HEK293 (cell line): ENCODE data around the gene FDX2.

ENCODE experiments used
- FEZF1 ChIP-seq: fragments of 450-650 bp; formaldehyde crosslinking; IDR thresholded peaks from 2 replicates; pipeline ENCODE4 v1.5.1; 2016; ENCODE audit warnings: missing biosample characterization, missing genetic modification characterization
- GFI1B ChIP-seq: fragments of 450-650 bp; formaldehyde crosslinking; IDR thresholded peaks from 2 replicates; pipeline ENCODE4 v1.5.1; 2016; ENCODE audit warnings: missing biosample characterization, missing genetic modification characterization
- HIC1 ChIP-seq: fragments of 450-650 bp; formaldehyde crosslinking; IDR thresholded peaks from 2 replicates; pipeline ENCODE4 v1.5.1; 2016; ENCODE audit warnings: missing biosample characterization, missing genetic modification characterization
- OVOL3 ChIP-seq: fragments of 450-650 bp; formaldehyde crosslinking; IDR thresholded peaks from 2 replicates; pipeline ENCODE4 v1.5.1; 2016; ENCODE audit warnings: missing biosample characterization, missing genetic modification characterization
- PRDM1 ChIP-seq: fragments of 450-650 bp; formaldehyde crosslinking; IDR thresholded peaks from 2 replicates; pipeline ENCODE4; 2016; ENCODE audit warnings: missing biosample characterization, missing genetic modification characterization
- REPIN1 ChIP-seq: fragments of 450-650 bp; formaldehyde crosslinking; IDR thresholded peaks from 2 replicates; pipeline ENCODE4 v1.5.1; 2017; ENCODE audit warnings: missing biosample characterization, missing genetic modification characterization, low read depth
- REST ChIP-seq: fragments of 450-650 bp; formaldehyde crosslinking; IDR thresholded peaks from 2 replicates; pipeline ENCODE4 v1.5.1; 2016; ENCODE audit warnings: missing biosample characterization, missing genetic modification characterization
- SALL2 ChIP-seq: fragments of 450-650 bp; formaldehyde crosslinking; IDR thresholded peaks from 2 replicates; pipeline ENCODE4 v1.5.0; 2017; ENCODE audit warnings: missing biosample characterization, mild to moderate bottlenecking, missing genetic modification characterization, borderline replicate concordance
- SP3 ChIP-seq: fragments of 450-650 bp; formaldehyde crosslinking; IDR thresholded peaks from 2 replicates; pipeline ENCODE4 v1.5.1; 2016; ENCODE audit warnings: missing biosample characterization, missing genetic modification characterization
- SP7 ChIP-seq: fragments of 450-650 bp; formaldehyde crosslinking; IDR thresholded peaks from 2 replicates; pipeline ENCODE4 v1.5.1; 2016; ENCODE audit warnings: missing biosample characterization, missing genetic modification characterization
- WT1 ChIP-seq: fragments of 450-650 bp; formaldehyde crosslinking; IDR thresholded peaks from 2 replicates; pipeline ENCODE4 v1.5.1; 2016; ENCODE audit warnings: missing biosample characterization, missing genetic modification characterization
- ZFHX2 ChIP-seq: fragments of 450-650 bp; formaldehyde crosslinking; conservative IDR thresholded peaks from 2 replicates; pipeline ENCODE4 v1.5.1; 2016; ENCODE audit warnings: missing biosample characterization, missing genetic modification characterization
- ZNF175 ChIP-seq: fragments of 450-650 bp; formaldehyde crosslinking; IDR thresholded peaks from 2 replicates; pipeline ENCODE4 v1.5.1; 2016; ENCODE audit warnings: missing biosample characterization, missing genetic modification characterization
- ZNF18 ChIP-seq: fragments of 450-650 bp; formaldehyde crosslinking; IDR thresholded peaks from 2 replicates; pipeline ENCODE4 v1.5.1; 2016; ENCODE audit warnings: missing biosample characterization, missing genetic modification characterization
- ZNF184 ChIP-seq: fragments of 450-650 bp; IDR thresholded peaks from 2 replicates; pipeline ENCODE4 v1.5.1; 2018; ENCODE audit warnings: missing biosample characterization, mild to moderate bottlenecking, missing genetic modification characterization
- ZNF19 ChIP-seq: fragments of 450-650 bp; formaldehyde crosslinking; IDR thresholded peaks from 2 replicates; pipeline ENCODE4; 2016; ENCODE audit warnings: missing biosample characterization, missing genetic modification characterization, low read depth
- ZNF214 ChIP-seq: fragments of 450-650 bp; formaldehyde crosslinking; IDR thresholded peaks from 2 replicates; pipeline ENCODE4 v1.5.1; 2017; ENCODE audit warnings: missing biosample characterization, mild to moderate bottlenecking, missing genetic modification characterization, borderline replicate concordance
- ZNF23 ChIP-seq: fragments of 450-650 bp; formaldehyde crosslinking; IDR thresholded peaks from 2 replicates; pipeline ENCODE4 v1.5.1; 2016; ENCODE audit warnings: missing biosample characterization, missing genetic modification characterization, borderline replicate concordance
- ZNF354C ChIP-seq: fragments of 450-650 bp; formaldehyde crosslinking; IDR thresholded peaks from 2 replicates; pipeline ENCODE4 v1.5.1; 2016; ENCODE audit warnings: missing biosample characterization, missing genetic modification characterization, low read depth, borderline replicate concordance
- ZNF37A ChIP-seq: fragments of 450-650 bp; IDR thresholded peaks from 2 replicates; pipeline ENCODE4 v1.5.1; 2018; ENCODE audit warnings: missing biosample characterization, missing genetic modification characterization
- ZNF48 ChIP-seq: fragments of 450-650 bp; formaldehyde crosslinking; IDR thresholded peaks from 2 replicates; pipeline ENCODE4 v1.5.1; 2016; ENCODE audit warnings: missing biosample characterization, missing genetic modification characterization
- ZNF488 ChIP-seq: fragments of 450-650 bp; formaldehyde crosslinking; IDR thresholded peaks from 2 replicates; pipeline ENCODE4 v1.5.1; 2016; ENCODE audit warnings: missing biosample characterization, missing genetic modification characterization
- ZNF510 ChIP-seq: fragments of 450-650 bp; formaldehyde crosslinking; IDR thresholded peaks from 2 replicates; pipeline ENCODE4 v1.5.1; 2018; ENCODE audit warnings: mild to moderate bottlenecking, missing genetic modification characterization, missing biosample characterization; ENCODE audit not compliant: insufficient replicate concordance
- ZNF544 ChIP-seq: fragments of 450-650 bp; formaldehyde crosslinking; IDR thresholded peaks from 2 replicates; pipeline ENCODE4 v1.5.0; 2017; ENCODE audit warnings: missing biosample characterization, missing genetic modification characterization
- ZNF548 ChIP-seq: fragments of 450-650 bp; formaldehyde crosslinking; IDR thresholded peaks from 2 replicates; pipeline ENCODE4 v1.5.1; 2016; ENCODE audit warnings: missing biosample characterization, missing genetic modification characterization
- ZNF571 ChIP-seq: fragments of 450-650 bp; formaldehyde crosslinking; IDR thresholded peaks from 2 replicates; pipeline ENCODE4 v1.5.0; 2017; ENCODE audit warnings: missing biosample characterization, missing genetic modification characterization
- ZNF600 ChIP-seq: fragments of 450-650 bp; formaldehyde crosslinking; IDR thresholded peaks from 2 replicates; pipeline ENCODE4 v1.5.1; 2016; ENCODE audit warnings: missing biosample characterization, missing genetic modification characterization
- ZNF621 ChIP-seq: fragments of 450-650 bp; formaldehyde crosslinking; IDR thresholded peaks from 2 replicates; pipeline ENCODE4 v1.5.1; 2017; ENCODE audit warnings: missing biosample characterization, missing genetic modification characterization
- ZNF707 ChIP-seq: fragments of 450-650 bp; formaldehyde crosslinking; IDR thresholded peaks from 2 replicates; pipeline ENCODE4 v1.5.1; 2016; ENCODE audit warnings: missing biosample characterization, missing genetic modification characterization
- ZNF747 ChIP-seq: fragments of 450-650 bp; formaldehyde crosslinking; IDR thresholded peaks from 2 replicates; pipeline ENCODE4 v1.5.1; 2016; ENCODE audit warnings: missing biosample characterization, missing genetic modification characterization
- ZSCAN30 ChIP-seq: fragments of 450-650 bp; IDR thresholded peaks from 2 replicates; pipeline ENCODE4 v1.5.1; 2018; ENCODE audit warnings: missing biosample characterization, mild to moderate bottlenecking, missing genetic modification characterization, moderate library complexity

FDX2 gene

GRCh38 chr19:10332965-10333757 lies 17.3 kb upstream of the FDX2 start, which contains the start of gene RAVER1 (continued):
- TF ChIP-seq FEZF1, result peak; percentile 83
- TF ChIP-seq ZNF548, result no peak
- peak; percentile 68; the same call in 1 of the 2 replicates for TF ChIP-seq WT1 (tag by site-specific recombination)
- TF ChIP-seq REST (tag by site-specific recombination), result peak; percentile 85; the same call in 1 of the 2 replicates
- no peak for TF ChIP-seq ZNF510 (tag by site-specific recombination)
- peak; percentile 90 for TF ChIP-seq SP7
- TF ChIP-seq ZNF571 (tag by site-specific recombination), result no peak
- TF ChIP-seq SALL2 (tag by site-specific recombination), result no peak
- TF ChIP-seq ZNF707 (tag by site-specific recombination), result no peak
- TF ChIP-seq ZNF544 (tag by site-specific recombination), result no peak
- TF ChIP-seq ZNF37A (tag by site-specific recombination), result no peak
- TF ChIP-seq ZFHX2 (tag by site-specific recombination), result peak; percentile 97
- TF ChIP-seq ZNF488 (tag by site-specific recombination), result 0 out of 2 replicates have a peak, but pooled peaks have one; percentile 42
- no peak for TF ChIP-seq ZNF214 (tag by site-specific recombination)
- peak; percentile 94 for TF ChIP-seq OVOL3
- peak; percentile 92 for TF ChIP-seq SP3
- no peak for TF ChIP-seq ZNF175 (tag by site-specific recombination)
- no peak; the same call in 1 of the 2 replicates for TF ChIP-seq HIC1 (tag by site-specific recombination)
- TF ChIP-seq GFI1B, result no peak; the same call in 1 of the 2 replicates
- peak; percentile 39; the same call in 1 of the 2 replicates for TF ChIP-seq ZNF18
- peak; percentile 58; the same call in 1 of the 2 replicates for TF ChIP-seq ZNF184 (tag by site-specific recombination)
- no peak for TF ChIP-seq ZNF48 (tag by site-specific recombination)
- TF ChIP-seq PRDM1 (tag by site-specific recombination), result peak; percentile 36; the same call in 1 of the 2 replicates
- no peak for TF ChIP-seq ZSCAN30 (tag by site-specific recombination)
- peak; percentile 93 for TF ChIP-seq REPIN1 (tag by site-specific recombination)
- no peak for TF ChIP-seq ZNF23 (tag by site-specific recombination)
- no peak for TF ChIP-seq ZNF747 (tag by site-specific recombination)
- peak; percentile 92 for TF ChIP-seq ZNF600 (tag by site-specific recombination)
- no peak for TF ChIP-seq ZNF354C (tag by site-specific recombination)
- TF ChIP-seq ZNF19 (tag by site-specific recombination), result no peak
- no peak for TF ChIP-seq ZNF621 (tag by site-specific recombination)
